GM23338 (cell line): ENCODE data around the gene SHB. TPM values are rescaled to one million over a fixed set of nuclear protein-coding genes. Genes with fewer than 3 reads are reported as not detected.

Experiments
- ATAC-seq: fragments of 200-7000 bp; cut with Tn5 transposase; 3 replicates; pipeline ENCODE4 v1.9.1; 2020
- DNase-seq: peaks from one replicate; pipeline ENCODE4 v3.0.0-alpha.2; 2015; ENCODE audit warnings: low spot score
- H2AFZ ChIP-seq: fragments of 200-600 bp; sonication (generic); 2 replicates; pipeline ENCODE4 v1.8.0; 2016; ENCODE audit warnings: antibody characterized with exemption, mild to moderate bottlenecking, moderate library complexity
- H3F3A ChIP-seq: fragments of 200-600 bp; sonication (generic); replicated peaks from 2 replicates; pipeline ENCODE4 v1.8.0; 2017; ENCODE audit warnings: antibody characterized with exemption, mixed run types, low read depth
- H3K27ac ChIP-seq: fragments of 200-600 bp; sonication (generic); 2 replicates; pipeline ENCODE4 v1.6.1; 2016; ENCODE audit warnings: low read depth
- H3K27me3 ChIP-seq: fragments of 200-600 bp; sonication (generic); 2 replicates; pipeline ENCODE4 v1.8.0; 2016; ENCODE audit warnings: mild to moderate bottlenecking, mixed run types, moderate library complexity; ENCODE audit not compliant: insufficient read depth
- H3K36me3 ChIP-seq: fragments of 200-600 bp; sonication (generic); 2 replicates; pipeline ENCODE4 v1.8.0; 2016; ENCODE audit warnings: mild to moderate bottlenecking; ENCODE audit not compliant: insufficient read depth
- H3K4me1 ChIP-seq: fragments of 200-600 bp; sonication (generic); 2 replicates; pipeline ENCODE4 v1.8.0; 2016; ENCODE audit warnings: mild to moderate bottlenecking, moderate library complexity; ENCODE audit not compliant: insufficient read depth
- H3K4me2 ChIP-seq: fragments of 200-600 bp; sonication (generic); 2 replicates; pipeline ENCODE4 v1.7.1; 2017; ENCODE audit warnings: mixed run types
- H3K4me3 ChIP-seq: fragments of 200-600 bp; sonication (generic); 2 replicates; pipeline ENCODE4 v1.6.1; 2016; ENCODE audit warnings: mixed run types
- H3K79me2 ChIP-seq: fragments of 200-600 bp; sonication (generic); replicated peaks from 2 replicates; pipeline ENCODE4 v1.8.0; 2017; ENCODE audit warnings: mild to moderate bottlenecking; ENCODE audit not compliant: insufficient read depth
- H3K9me2 ChIP-seq: fragments of 200-600 bp; sonication (generic); 2 replicates; pipeline ENCODE4 v1.8.0; 2017; ENCODE audit not compliant: insufficient read depth
- H4K20me1 ChIP-seq: fragments of 200-600 bp; sonication (generic); replicated peaks from 2 replicates; pipeline ENCODE4 v1.8.0; 2017; ENCODE audit warnings: mild to moderate bottlenecking; ENCODE audit not compliant: insufficient read depth
- H3K27ac Mint-ChIP-seq: 2 replicates; pipeline ENCODE4 v1.8.0; 2020; ENCODE audit warnings: inconsistent platforms, mild to moderate bottlenecking, moderate library complexity, mixed read lengths
- H3K27me3 Mint-ChIP-seq: 3 replicates; pipeline ENCODE4 v1.8.0; 2022; ENCODE audit warnings: low read depth, mild to moderate bottlenecking, moderate library complexity, mixed read lengths, inconsistent platforms; ENCODE audit not compliant: insufficient read depth, poor library complexity
- H3K36me3 Mint-ChIP-seq: 3 replicates; pipeline ENCODE4 v1.8.0; 2021; ENCODE audit warnings: low read depth, mild to moderate bottlenecking, inconsistent platforms, moderate library complexity, mixed read lengths
- H3K4me1 Mint-ChIP-seq: 3 replicates; pipeline ENCODE4 v1.8.0; 2020; ENCODE audit warnings: mild to moderate bottlenecking, inconsistent platforms, mixed read lengths
- H3K4me3 Mint-ChIP-seq: 3 replicates; pipeline ENCODE4 v1.8.0; 2021; ENCODE audit warnings: moderate library complexity, mild to moderate bottlenecking, inconsistent platforms, mixed read lengths
- H3K9me3 Mint-ChIP-seq: 3 replicates; pipeline ENCODE4 v1.8.0; 2020; ENCODE audit warnings: moderate library complexity, mild to moderate bottlenecking, inconsistent platforms, mixed read lengths
- CREB1 ChIP-seq: fragments of 250-450 bp; sonication (Bioruptor Pico); IDR thresholded peaks from 2 replicates; pipeline ENCODE4 v1.5.0; 2020; ENCODE audit warnings: low read depth, mild to moderate bottlenecking, moderate library complexity
- CTCF ChIP-seq, 2 experiments: fragments of 200-600 bp in 1 of 2; sonication (generic) in 1 of 2; conservative IDR thresholded peaks; 2 replicates each; pipeline versions ENCODE4 v1.5.1 to v1.6.1; 2016 to 2017; ENCODE audit warnings: antibody characterized with exemption in 2 of 2, low read depth in 2 of 2, mild to moderate bottlenecking in 2 of 2, moderate library complexity in 1 of 2
- ETS1 ChIP-seq: IDR thresholded peaks from 2 replicates; pipeline ENCODE4 v1.6.1; 2016; ENCODE audit warnings: antibody characterized with exemption
- EZH2 ChIP-seq: fragments of 200-600 bp; sonication (generic); IDR thresholded peaks from one replicate; pipeline ENCODE4 v1.8.0; 2017; ENCODE audit warnings: antibody characterized with exemption, mild to moderate bottlenecking, low read depth; ENCODE audit not compliant: unreplicated experiment
- EZH2phosphoT487 ChIP-seq: fragments of 200-600 bp; sonication (generic); IDR thresholded peaks from one replicate; pipeline ENCODE4 v1.8.1; 2018; ENCODE audit warnings: antibody characterized with exemption; ENCODE audit not compliant: unreplicated experiment
- JUNB ChIP-seq: IDR thresholded peaks from one replicate; pipeline ENCODE4 v1.6.1; 2016; ENCODE audit warnings: antibody characterized with exemption; ENCODE audit not compliant: unreplicated experiment
- NANOG ChIP-seq: IDR thresholded peaks from 2 replicates; pipeline ENCODE4 v1.6.1; 2016; ENCODE audit warnings: antibody characterized with exemption, borderline replicate concordance
- POLR2AphosphoS5 ChIP-seq: IDR thresholded peaks from 2 replicates; pipeline ENCODE4 v1.6.1; 2016; ENCODE audit warnings: antibody characterized with exemption, low read depth
- REST ChIP-seq: IDR thresholded peaks from one replicate; pipeline ENCODE4 v1.6.1; 2018; ENCODE audit warnings: antibody characterized with exemption; ENCODE audit not compliant: unreplicated experiment
- STAT1 ChIP-seq: IDR thresholded peaks from one replicate; pipeline ENCODE4 v1.6.1; 2016; ENCODE audit warnings: antibody characterized with exemption; ENCODE audit not compliant: unreplicated experiment
- ZNF114 ChIP-seq: fragments of 250-450 bp; sonication (Bioruptor Pico); IDR thresholded peaks from 2 replicates; pipeline ENCODE4 v1.5.0; 2020; ENCODE audit warnings: mild to moderate bottlenecking, moderate library complexity
- ZNF331 ChIP-seq: fragments of 250-450 bp; sonication (Bioruptor Pico); IDR thresholded peaks from 2 replicates; pipeline ENCODE4 v1.5.0; 2020; ENCODE audit warnings: low read depth, mild to moderate bottlenecking, moderate library complexity
- ZNF462 ChIP-seq: fragments of 250-450 bp; sonication (Bioruptor Pico); IDR thresholded peaks from 2 replicates; pipeline ENCODE4 v1.5.0; 2020; ENCODE audit warnings: mild to moderate bottlenecking, moderate library complexity
- polyA plus RNA-seq: library from polyadenylated mRNA; unstranded; fragments of >200 nt; fragmentation: Nextera tagmentation; extraction: Ambion mirVana; gene quantifications from 2 replicates; pipeline ENCODE4 v1.2.1, GENCODE V29; 2016
- total RNA-seq: library from RNA; depleted of rRNA; stranded (reverse); fragments of >200 nt; shearing (Covaris generic); gene quantifications from 2 replicates; pipeline ENCODE4 v1.2.3, GENCODE V29; 2014

SHB gene
- total and polyA plus RNA-seq, 2 experiments from 2014 or later: 1.5 to 14.0 TPM

GRCh38 chr9:38089387-38090165 lies 20.5 kb upstream of the SHB start:
- H3K9me2 ChIP-seq: no peaks in the 10 kb centered on the region
- TF ChIP-seq NANOG: no peak
- no peak for TF ChIP-seq CTCF (conservative IDR thresholded peaks at IDR 0.05; ENCODE audit: low read depth in 2 of 2)
- TF ChIP-seq CREB1: no peak
- TF ChIP-seq REST: no peak
- TF ChIP-seq ZNF114 (CRISPR knock-in tag): no peak
- TF ChIP-seq POLR2AphosphoS5: no peak
- no peak for TF ChIP-seq JUNB
- no peak for TF ChIP-seq STAT1
- no peak for TF ChIP-seq ZNF331 (CRISPR knock-in tag)
- TF ChIP-seq EZH2phosphoT487: no peak
- no peak for TF ChIP-seq EZH2
- TF ChIP-seq ZNF462: no peak
- no peak for TF ChIP-seq ETS1
- Mint-ChIP-seq H3K9me3 (no peaks in the 10 kb centered on the region), H3K36me3 (no peaks in the 10 kb centered on the region), H3K4me3 (no peak overlapping the region), H3K4me1 (peaks cover 31% of the 10 kb centered on the region), H3K27me3 (peaks cover 9% of the 10 kb centered on the region), H3K27ac (no peak overlapping the region)
- H3K4me3 ChIP-seq: no peak overlapping the region
- no peaks in the 10 kb centered on the region for H3F3A ChIP-seq
- ATAC-seq (peak; percentile 28; the same call in 1 of the 3 replicates), DNase-seq (no peak)
- no peaks in the 10 kb centered on the region for H3K36me3 ChIP-seq
- H3K27ac ChIP-seq: no peak overlapping the region
- H4K20me1 ChIP-seq: no peaks in the 10 kb centered on the region
- peak overlapping the region; percentile 74; the same call in 1 of the 2 replicates for H2AFZ ChIP-seq
- H3K4me2 ChIP-seq: peak overlapping the region; percentile 43; the same call in 1 of the 2 replicates
- peaks cover 13% of the 10 kb centered on the region; the same call in 1 of the 2 replicates for H3K4me1 ChIP-seq
- H3K27me3 ChIP-seq: no peaks in the 10 kb centered on the region
- H3K79me2 ChIP-seq: no peaks in the 10 kb centered on the region
